Uterus (tissue), 4 donors: ENCODE results near the gene ATP8A2. TPM values are rescaled to one million over a fixed set of nuclear protein-coding genes. Genes with fewer than 3 reads are reported as not detected.

Experiments
- DNase-seq, 2 donors: peaks; one replicate each; pipeline ENCODE4 v3.0.0-alpha.2; 2019 to 2020
- H3K27ac ChIP-seq, 2 donors: fragments of 200-600 bp; sonication (generic); 1 replicate in 1 of 2; 2 replicates in 1 of 2; pipeline ENCODE4 v1.5.1; 2016 to 2018
- H3K27me3 ChIP-seq, 2 donors: fragments of 200-600 bp; sonication (generic); one replicate each; pipeline ENCODE4 v1.5.1; 2018 to 2019; ENCODE audit warnings: control low read depth in 1 of 2
- H3K36me3 ChIP-seq, 2 donors: fragments of 200-600 bp; sonication (generic); one replicate each; pipeline ENCODE4 v1.5.1; 2019; ENCODE audit warnings: control low read depth in 1 of 2
- H3K4me1 ChIP-seq, 2 donors: fragments of 200-600 bp; sonication (generic); one replicate each; pipeline ENCODE4 v1.5.1; 2018 to 2019; ENCODE audit warnings: control low read depth in 1 of 2
- H3K4me3 ChIP-seq, 2 donors: fragments of 200-600 bp; sonication (generic); 1 replicate in 1 of 2; 2 replicates in 1 of 2; pipeline ENCODE4 v1.5.1; 2018 to 2019; ENCODE audit warnings: mild to moderate bottlenecking in 1 of 2
- H3K9me3 ChIP-seq, 2 donors: fragments of 200-600 bp; sonication (generic); one replicate each; pipeline ENCODE4 v1.5.1; 2019; ENCODE audit warnings: control low read depth in 1 of 2
- CTCF ChIP-seq, 4 experiments: fragments of 200-600 bp in 2 of 4; fragments of 450-650 bp in 2 of 4; sonication (generic) in 2 of 4; IDR thresholded peaks; one replicate each; pipeline ENCODE4 v1.5.1; 2016 to 2019; ENCODE audit warnings: antibody characterized with exemption in 4 of 4, mild to moderate bottlenecking in 2 of 4, moderate library complexity in 1 of 4
- POLR2A ChIP-seq, 2 donors: fragments of 450-650 bp; IDR thresholded peaks; one replicate each; pipeline ENCODE4 v1.6.1; 2016; ENCODE audit warnings: antibody characterized with exemption in 2 of 2, mild to moderate bottlenecking in 1 of 2, moderate library complexity in 1 of 2
- intact Hi-C: fragments of 100-400 bp; cut with DNase I; formaldehyde crosslinking; loops from one replicate; pipeline ENCODE4 v1.15.1; 2023; ENCODE audit warnings: low total_unique reads
- total RNA-seq, 4 donors: library from RNA; depleted of rRNA in 3 of 4; stranded (reverse); fragments of >200 nt in 3 of 4; gene quantifications; one replicate each; pipeline versions ENCODE4 v1.1.0 to v1.2.4, GENCODE V29; 2014 to 2023
- donor health status: DM: yes; HTN: yes; CAD: no.

ATP8A2 gene
- total RNA-seq, 4 donors from 2014 or later: 0.64 to 21.4 TPM; not detected in 2

- Histone ChIP-seq H3K27me3 (no peaks in the 10 kb centered on the region), H3K27ac (no peak overlapping the region), H3K9me3 (no peaks in the 10 kb centered on the region), H3K36me3 (no peaks in the 10 kb centered on the region), H3K4me1 (no peaks in the 10 kb centered on the region), H3K4me3 (no peak overlapping the region)
- no peak for TF ChIP-seq CTCF (IDR thresholded peaks at IDR 0.05)
- no peak for TF ChIP-seq POLR2A (IDR thresholded peaks at IDR 0.05)
- intact Hi-C loops: no loop called here
- DNase-seq: no peak
Measured at GRCh38 chr13:25775275-25775674, 403.5 kb downstream of the ATP8A2 start.

- Histone ChIP-seq H3K36me3 (no peaks in the 10 kb centered on the region), H3K9me3 (no peaks in the 10 kb centered on the region), H3K4me1 (no peaks in the 10 kb centered on the region), H3K27me3 (no peaks in the 10 kb centered on the region), H3K4me3 (no peak overlapping the region), H3K27ac (no peak overlapping the region)
- DNase-seq: no peak
- intact Hi-C loops: no loop called here
- TF ChIP-seq POLR2A (IDR thresholded peaks at IDR 0.05) (no peak), CTCF (IDR thresholded peaks at IDR 0.05) (no peak)
Measured at GRCh38 chr13:25775986-25776385, 404.2 kb downstream of the ATP8A2 start.

- DNase-seq: no peak
- Histone ChIP-seq H3K4me1 (no peaks in the 10 kb centered on the region), H3K4me3 (no peak overlapping the region), H3K27ac (no peak overlapping the region), H3K27me3 (no peaks in the 10 kb centered on the region), H3K9me3 (no peaks in the 10 kb centered on the region), H3K36me3 (no peaks in the 10 kb centered on the region)
- TF ChIP-seq CTCF (IDR thresholded peaks at IDR 0.05) (no peak), POLR2A (IDR thresholded peaks at IDR 0.05) (no peak)
- intact Hi-C loops: no loop called here
Measured at GRCh38 chr13:25776722-25777121, 404.9 kb downstream of the ATP8A2 start.

GRCh38 chr13:25777509-25777908 is 405.7 kb downstream of the ATP8A2 start:
- H3K36me3 ChIP-seq: no peaks in the 10 kb centered on the region
- intact Hi-C loops: no loop called here
- H3K27me3 ChIP-seq: no peaks in the 10 kb centered on the region
- TF ChIP-seq POLR2A (IDR thresholded peaks at IDR 0.05) (no peak), CTCF (IDR thresholded peaks at IDR 0.05) (no peak)
- no peaks in the 10 kb centered on the region for H3K4me1 ChIP-seq
- no peak overlapping the region for H3K27ac ChIP-seq
- no peak for DNase-seq
- no peaks in the 10 kb centered on the region for H3K9me3 ChIP-seq
- H3K4me3 ChIP-seq: no peak overlapping the region

GRCh38 chr13:25778365-25778764 is 406.6 kb downstream of the ATP8A2 start:
- no peak overlapping the region for H3K4me3 ChIP-seq
- no peaks in the 10 kb centered on the region for H3K4me1 ChIP-seq
- TF ChIP-seq CTCF (IDR thresholded peaks at IDR 0.05): no peak
- TF ChIP-seq POLR2A (IDR thresholded peaks at IDR 0.05): no peak
- H3K36me3 ChIP-seq: no peaks in the 10 kb centered on the region
- no peak for DNase-seq
- intact Hi-C loops: no loop called here
- no peak overlapping the region for H3K27ac ChIP-seq
- H3K9me3 ChIP-seq: no peaks in the 10 kb centered on the region
- H3K27me3 ChIP-seq: no peaks in the 10 kb centered on the region
